Glutamatergic neuron (in vitro differentiated cells): Measurements from ENCODE around the gene APC2. TPM values are rescaled to one million over a fixed set of nuclear protein-coding genes. Genes with fewer than 3 reads are reported as not detected.
A peak's percentile ranks its signal among the peaks of the same experiment; 100 is the strongest.

ENCODE experiments used
- DNase-seq: peaks from one replicate; pipeline ENCODE4 v3.0.0; 2022
- H3K27ac Mint-ChIP-seq: one replicate; pipeline ENCODE4 v1.8.0; 2020; ENCODE audit warnings: mild to moderate bottlenecking, mixed read lengths, inconsistent platforms; ENCODE audit not compliant: unreplicated experiment
- H3K27me3 Mint-ChIP-seq: one replicate; pipeline ENCODE4 v1.8.0; 2020; ENCODE audit warnings: mild to moderate bottlenecking, moderate library complexity, mixed read lengths, inconsistent platforms; ENCODE audit not compliant: unreplicated experiment
- H3K36me3 Mint-ChIP-seq: one replicate; pipeline ENCODE4 v1.8.0; 2020; ENCODE audit warnings: mild to moderate bottlenecking, mixed read lengths, inconsistent platforms; ENCODE audit not compliant: unreplicated experiment
- H3K4me1 Mint-ChIP-seq: one replicate; pipeline ENCODE4 v1.8.0; 2020; ENCODE audit warnings: mild to moderate bottlenecking, low read depth, mixed read lengths, inconsistent platforms; ENCODE audit not compliant: unreplicated experiment
- H3K4me3 Mint-ChIP-seq: one replicate; pipeline ENCODE4 v1.8.0; 2020; ENCODE audit warnings: mild to moderate bottlenecking, mixed read lengths, inconsistent platforms; ENCODE audit not compliant: unreplicated experiment
- H3K9me3 Mint-ChIP-seq: one replicate; pipeline ENCODE4 v1.8.0; 2020; ENCODE audit warnings: mild to moderate bottlenecking, moderate library complexity, mixed read lengths, inconsistent platforms; ENCODE audit not compliant: unreplicated experiment
- total RNA-seq: library from RNA; stranded (reverse); fragmentation: NEBNext Ultra II Directional; extraction: Animal tissue kit (Norgen Biotek cat#: 25700); gene quantifications from one replicate; pipeline ENCODE4 v1.2.1, GENCODE V29; 2021; ENCODE audit not compliant: unreplicated experiment
- TF ChIP-seq, protein P1 (sequence below): fragments of 200-600 bp; sonication (generic); IDR thresholded peaks from one replicate; pipeline ENCODE4 v1.5.0; 2021; ENCODE audit not compliant: partially characterized antibody, unreplicated experiment

APC2 gene
- total RNA-seq, 1 donor from 2014 or later: 371 TPM

- peaks cover 24% of the 10 kb centered on the region for H3K27me3 Mint-ChIP-seq
- peak overlapping the region; percentile 90 for H3K4me3 Mint-ChIP-seq
- peaks cover 14% of the 10 kb centered on the region for H3K4me1 Mint-ChIP-seq
- peaks cover 6% of the 10 kb centered on the region for H3K36me3 Mint-ChIP-seq
- peak overlapping the region; percentile 76 for H3K27ac Mint-ChIP-seq
- TF ChIP-seq, protein P1, sequence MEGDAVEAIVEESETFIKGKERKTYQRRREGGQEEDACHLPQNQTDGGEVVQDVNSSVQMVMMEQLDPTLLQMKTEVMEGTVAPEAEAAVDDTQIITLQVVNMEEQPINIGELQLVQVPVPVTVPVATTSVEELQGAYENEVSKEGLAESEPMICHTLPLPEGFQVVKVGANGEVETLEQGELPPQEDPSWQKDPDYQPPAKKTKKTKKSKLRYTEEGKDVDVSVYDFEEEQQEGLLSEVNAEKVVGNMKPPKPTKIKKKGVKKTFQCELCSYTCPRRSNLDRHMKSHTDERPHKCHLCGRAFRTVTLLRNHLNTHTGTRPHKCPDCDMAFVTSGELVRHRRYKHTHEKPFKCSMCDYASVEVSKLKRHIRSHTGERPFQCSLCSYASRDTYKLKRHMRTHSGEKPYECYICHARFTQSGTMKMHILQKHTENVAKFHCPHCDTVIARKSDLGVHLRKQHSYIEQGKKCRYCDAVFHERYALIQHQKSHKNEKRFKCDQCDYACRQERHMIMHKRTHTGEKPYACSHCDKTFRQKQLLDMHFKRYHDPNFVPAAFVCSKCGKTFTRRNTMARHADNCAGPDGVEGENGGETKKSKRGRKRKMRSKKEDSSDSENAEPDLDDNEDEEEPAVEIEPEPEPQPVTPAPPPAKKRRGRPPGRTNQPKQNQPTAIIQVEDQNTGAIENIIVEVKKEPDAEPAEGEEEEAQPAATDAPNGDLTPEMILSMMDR: no peak
- H3K9me3 Mint-ChIP-seq: peaks cover 22% of the 10 kb centered on the region
- DNase-seq: peak; percentile 69
These were observed 3.0 kb upstream of the APC2 start for GRCh38 chr19:1446713-1447481.

DNA sequence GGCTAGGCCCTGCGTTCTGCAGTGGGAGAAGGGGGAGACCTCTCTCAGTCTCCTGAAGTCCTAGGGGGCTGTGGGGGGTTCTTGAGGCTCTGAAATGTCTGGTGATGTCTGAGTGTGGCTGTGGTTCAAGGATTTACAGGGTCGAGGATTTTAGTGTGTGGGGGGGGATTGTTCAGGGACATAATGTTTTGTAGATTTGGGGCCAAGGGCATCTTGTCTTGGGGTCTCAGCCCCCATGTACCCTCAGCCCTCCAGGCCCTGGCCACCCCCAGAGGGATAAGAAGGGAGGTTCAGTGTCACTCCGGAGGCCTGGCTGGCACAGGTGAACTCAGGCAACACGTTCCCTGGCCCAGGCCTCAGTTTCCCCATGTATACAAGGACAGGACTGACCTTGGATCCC lies 2.4 kb upstream of the APC2 start:
- Mint-ChIP-seq H3K4me1 (peaks cover 14% of the 10 kb centered on the region), H3K27ac (peak overlapping the region; percentile 76), H3K36me3 (peaks cover 6% of the 10 kb centered on the region), H3K4me3 (peak overlapping the region; percentile 90), H3K27me3 (peaks cover 26% of the 10 kb centered on the region), H3K9me3 (peaks cover 23% of the 10 kb centered on the region)
- TF ChIP-seq, protein P1: no peak
- DNase-seq: no peak

DNA sequence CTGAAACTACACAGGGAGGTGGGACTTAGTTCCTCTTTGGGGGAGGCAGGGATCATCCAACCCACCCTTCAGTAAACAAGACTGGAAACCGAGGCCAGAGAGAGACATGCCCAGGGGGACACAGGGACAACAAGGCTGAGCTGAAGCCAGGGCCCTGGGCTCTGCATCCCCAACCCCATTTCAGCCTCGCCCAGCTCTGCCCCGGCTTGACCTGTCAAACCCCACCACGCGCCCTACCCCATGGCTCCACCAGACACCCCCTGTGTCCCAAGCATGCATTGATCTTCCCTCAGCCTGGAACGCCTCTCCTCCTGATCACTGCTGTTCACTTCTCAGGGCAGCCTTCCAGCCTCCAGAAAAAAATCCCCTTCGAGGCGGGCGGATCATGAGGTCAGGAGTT lies 2.0 kb upstream of the APC2 start:
- peaks cover 6% of the 10 kb centered on the region for H3K36me3 Mint-ChIP-seq
- H3K4me3 Mint-ChIP-seq: peak overlapping the region; percentile 90
- DNase-seq: no peak
- H3K27ac Mint-ChIP-seq: peak overlapping the region; percentile 43
- H3K9me3 Mint-ChIP-seq: peaks cover 24% of the 10 kb centered on the region
- H3K27me3 Mint-ChIP-seq: peaks cover 26% of the 10 kb centered on the region
- TF ChIP-seq, protein P1: no peak
- H3K4me1 Mint-ChIP-seq: peaks cover 14% of the 10 kb centered on the region

GRCh38 chr19:1450735-1451731 lies 1.1 kb downstream of the APC2 start:
- Mint-ChIP-seq H3K36me3 (peaks cover 6% of the 10 kb centered on the region), H3K9me3 (peaks cover 23% of the 10 kb centered on the region), H3K27ac (peak overlapping the region; percentile 100), H3K4me3 (peak overlapping the region; percentile 95), H3K4me1 (peaks cover 17% of the 10 kb centered on the region), H3K27me3 (peaks cover 25% of the 10 kb centered on the region)
- peak; percentile 47 for DNase-seq
- TF ChIP-seq, protein P1: no peak
